ENCODE data around the gene AOAH.

DNA sequence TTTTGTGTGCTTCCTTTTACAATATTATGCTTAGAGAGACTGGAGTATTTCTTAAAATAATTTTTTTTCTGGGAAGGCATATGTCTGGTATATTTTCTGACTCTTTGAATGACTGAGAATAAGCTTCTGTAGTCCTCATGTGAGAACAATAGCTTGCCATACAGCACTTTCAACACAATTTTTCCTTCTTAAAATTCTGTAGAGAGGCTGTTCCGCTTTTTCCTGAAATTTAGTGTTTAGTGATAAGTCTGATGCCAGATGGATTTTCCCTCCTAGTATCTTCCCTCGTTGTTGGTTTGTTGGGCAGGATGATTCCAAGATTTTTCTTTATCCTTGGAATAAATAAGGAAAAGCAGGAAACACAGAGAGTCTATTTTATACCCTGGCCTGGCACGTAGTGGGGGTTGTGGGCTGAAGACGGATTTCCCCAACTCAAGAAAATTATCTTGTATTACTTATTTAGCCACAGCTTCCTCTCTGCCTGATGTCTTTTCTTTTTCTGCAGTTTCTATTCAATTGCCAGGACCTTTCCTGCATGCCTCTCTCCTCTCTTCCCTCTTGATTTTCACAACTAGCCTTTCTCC is 111.2 kb downstream of the AOAH start:
- TF ChIP-seq MED1 (CRISPR knock-in tag; IDR thresholded peaks at IDR 0.05; ENCODE audit: borderline replicate concordance) (no peak), HSF4 (CRISPR knock-in tag; IDR thresholded peaks at IDR 0.05; ENCODE audit: borderline replicate concordance) (no peak), RUNX1 (IDR thresholded peaks at IDR 0.05; ENCODE audit: low read depth) (no peak), LARP7 (IDR thresholded peaks at IDR 0.05) (no peak), COPS2 (conservative IDR thresholded peaks at IDR 0.05) (no peak)
- TF ChIP-seq, protein P1, sequence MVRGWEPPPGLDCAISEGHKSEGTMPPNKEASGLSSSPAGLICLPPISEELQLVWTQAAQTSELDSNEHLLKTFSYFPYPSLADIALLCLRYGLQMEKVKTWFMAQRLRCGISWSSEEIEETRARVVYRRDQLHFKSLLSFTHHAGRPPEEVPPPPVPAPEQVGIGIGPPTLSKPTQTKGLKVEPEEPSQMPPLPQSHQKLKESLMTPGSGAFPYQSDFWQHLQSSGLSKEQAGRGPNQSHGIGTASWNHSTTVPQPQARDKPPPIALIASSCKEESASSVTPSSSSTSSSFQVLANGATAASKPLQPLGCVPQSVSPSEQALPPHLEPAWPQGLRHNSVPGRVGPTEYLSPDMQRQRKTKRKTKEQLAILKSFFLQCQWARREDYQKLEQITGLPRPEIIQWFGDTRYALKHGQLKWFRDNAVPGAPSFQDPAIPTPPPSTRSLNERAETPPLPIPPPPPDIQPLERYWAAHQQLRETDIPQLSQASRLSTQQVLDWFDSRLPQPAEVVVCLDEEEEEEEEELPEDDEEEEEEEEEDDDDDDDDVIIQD (CRISPR knock-in tag; IDR thresholded peaks at IDR 0.05): no peak
